ENCODE measurements around the gene LEP. TPM values are rescaled to one million over a fixed set of nuclear protein-coding genes. Genes with fewer than 3 reads are reported as not detected.
"Not testable (repeated sequence)": the region's sequence is repeated elsewhere in the genome, so short reads cannot be mapped to it uniquely, and the experiment has no call there.

Gene LEP
- total RNA-seq, 4 donors from 2014 or later: 0.54 to 10.2 (median 4.2) TPM

DNA sequence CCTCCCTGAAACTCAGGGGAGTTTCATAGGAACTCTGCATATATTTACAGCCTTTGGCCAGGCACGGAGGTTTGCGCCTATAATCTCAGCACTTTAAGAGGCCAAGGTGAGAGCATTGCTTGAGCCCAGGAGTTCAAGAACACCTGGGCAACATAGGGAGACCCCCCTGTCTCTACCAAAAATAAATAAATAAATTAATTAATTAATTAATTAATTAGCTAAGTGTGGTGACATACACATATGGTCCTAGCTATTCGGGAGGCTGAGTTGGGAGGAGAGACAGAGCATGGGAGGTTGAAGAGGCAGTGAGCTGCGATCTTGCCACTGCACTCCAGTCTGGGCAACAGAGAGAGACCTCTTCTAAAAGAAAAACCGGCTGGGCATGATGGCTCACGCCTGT, 9.4 kb upstream of the LEP start:
- DNase-seq (ENCODE audit: low spot score in 2 of 2): no peak
- TF ChIP-seq POLR2A (IDR thresholded peaks at IDR 0.05): no peak
- TF ChIP-seq, protein P1, sequence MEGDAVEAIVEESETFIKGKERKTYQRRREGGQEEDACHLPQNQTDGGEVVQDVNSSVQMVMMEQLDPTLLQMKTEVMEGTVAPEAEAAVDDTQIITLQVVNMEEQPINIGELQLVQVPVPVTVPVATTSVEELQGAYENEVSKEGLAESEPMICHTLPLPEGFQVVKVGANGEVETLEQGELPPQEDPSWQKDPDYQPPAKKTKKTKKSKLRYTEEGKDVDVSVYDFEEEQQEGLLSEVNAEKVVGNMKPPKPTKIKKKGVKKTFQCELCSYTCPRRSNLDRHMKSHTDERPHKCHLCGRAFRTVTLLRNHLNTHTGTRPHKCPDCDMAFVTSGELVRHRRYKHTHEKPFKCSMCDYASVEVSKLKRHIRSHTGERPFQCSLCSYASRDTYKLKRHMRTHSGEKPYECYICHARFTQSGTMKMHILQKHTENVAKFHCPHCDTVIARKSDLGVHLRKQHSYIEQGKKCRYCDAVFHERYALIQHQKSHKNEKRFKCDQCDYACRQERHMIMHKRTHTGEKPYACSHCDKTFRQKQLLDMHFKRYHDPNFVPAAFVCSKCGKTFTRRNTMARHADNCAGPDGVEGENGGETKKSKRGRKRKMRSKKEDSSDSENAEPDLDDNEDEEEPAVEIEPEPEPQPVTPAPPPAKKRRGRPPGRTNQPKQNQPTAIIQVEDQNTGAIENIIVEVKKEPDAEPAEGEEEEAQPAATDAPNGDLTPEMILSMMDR (IDR thresholded peaks at IDR 0.05): no peak
- intact Hi-C loops (cut with DNase I; ENCODE audit: low total_unique reads): no loop called here
- WGBS, 2 donors: 86% methylated on average over 6 of the region's 6 CpGs
- no peak overlapping the region for H3K4me3 ChIP-seq (ENCODE audit: low read depth, poor library complexity, severe bottlenecking)

DNA sequence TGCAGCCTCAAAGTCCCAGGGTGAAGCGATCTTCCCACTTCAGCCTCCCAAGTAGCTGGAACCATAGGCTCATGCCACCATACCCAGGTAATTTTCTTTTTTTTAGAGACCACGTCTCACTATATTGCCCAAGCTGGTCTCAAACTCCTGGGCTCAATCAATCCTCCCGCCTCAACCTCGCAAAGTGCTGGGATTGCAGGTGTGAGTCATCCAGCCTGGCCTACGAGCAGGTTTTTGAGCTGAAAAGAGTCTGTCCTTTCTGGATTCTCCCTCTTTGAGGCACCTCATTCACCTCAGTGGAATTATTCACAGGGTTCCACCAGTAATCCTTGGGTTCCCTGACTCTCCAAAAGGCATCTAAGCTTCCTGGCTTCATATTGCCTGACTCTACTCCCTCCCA, 7.6 kb upstream of the LEP start:
- no peak for DNase-seq (ENCODE audit: low spot score in 2 of 2)
- TF ChIP-seq POLR2A (IDR thresholded peaks at IDR 0.05): no peak
- TF ChIP-seq, protein P1 (IDR thresholded peaks at IDR 0.05): no peak
- no peak overlapping the region for H3K4me3 ChIP-seq (ENCODE audit: low read depth, poor library complexity, severe bottlenecking)
- 72 to 73% methylated on average over 5 of the region's 5 CpGs for whole genome bisulfite sequencing, 2 donors
- intact Hi-C loops (cut with DNase I; ENCODE audit: low total_unique reads): no loop called here

DNA sequence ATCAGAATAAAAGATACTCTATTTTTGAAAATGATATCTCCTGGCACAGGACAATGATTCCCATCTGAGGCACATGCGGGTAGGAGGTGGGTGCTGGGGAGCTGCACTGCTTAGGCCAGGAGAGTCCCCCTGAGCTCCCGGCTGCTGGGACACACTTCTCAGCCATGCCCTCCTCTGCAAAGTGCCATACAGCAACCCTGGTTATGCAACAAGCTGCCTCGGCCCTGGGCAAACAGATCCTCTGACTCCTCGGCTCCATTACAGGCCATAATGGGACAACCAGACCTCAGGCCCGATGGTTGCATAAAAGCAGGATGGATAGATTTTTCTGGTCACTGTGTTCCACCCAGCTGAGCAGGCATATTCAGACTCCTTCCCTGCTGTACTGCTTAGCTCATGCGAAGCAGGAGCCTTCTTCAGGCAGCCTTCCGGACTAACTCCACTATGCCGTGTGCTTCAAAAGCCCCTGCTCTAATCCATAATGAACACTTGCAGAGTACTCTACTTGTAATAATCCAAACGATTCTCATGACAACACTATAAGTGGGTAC, 6.5 kb upstream of the LEP start:
- H3K4me3 ChIP-seq (ENCODE audit: low read depth, poor library complexity, severe bottlenecking): no peak overlapping the region
- WGBS, 2 donors: 87 to 91% methylated on average over 9 of the region's 9 CpGs
- TF ChIP-seq POLR2A (IDR thresholded peaks at IDR 0.05): no peak
- TF ChIP-seq, protein P1 (IDR thresholded peaks at IDR 0.05): no peak
- intact Hi-C loops (cut with DNase I; ENCODE audit: low total_unique reads): no loop called here
- no peak for DNase-seq (ENCODE audit: low spot score in 2 of 2)

DNA sequence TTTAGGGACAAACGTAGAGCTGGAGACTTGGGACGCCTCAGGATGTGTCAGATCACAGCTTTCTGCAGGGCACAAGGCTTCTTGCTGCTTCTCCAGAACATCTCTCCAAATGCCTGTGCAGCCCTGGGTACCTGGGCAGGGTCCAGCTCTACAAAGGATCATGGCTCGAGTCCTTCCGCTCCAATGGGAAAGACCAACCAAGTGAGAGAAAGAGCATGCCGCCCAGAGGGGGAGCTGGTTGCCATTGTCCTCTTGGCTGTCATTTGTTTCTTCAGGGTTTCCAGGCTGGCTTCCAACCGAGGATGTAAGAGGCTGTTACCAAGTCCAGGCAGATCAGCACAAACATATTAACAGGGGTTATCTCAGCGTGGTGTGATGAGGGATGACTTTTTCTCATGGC, 5.6 kb upstream of the LEP start:
- 61 to 64% methylated on average over 7 of the region's 7 CpGs for WGBS, 2 donors
- DNase-seq (ENCODE audit: low spot score in 2 of 2): no peak
- TF ChIP-seq POLR2A (IDR thresholded peaks at IDR 0.05): no peak
- TF ChIP-seq, protein P1 (IDR thresholded peaks at IDR 0.05): no peak
- intact Hi-C loops (cut with DNase I; ENCODE audit: low total_unique reads): no loop called here
- no peak overlapping the region for H3K4me3 ChIP-seq (ENCODE audit: low read depth, poor library complexity, severe bottlenecking)

DNA sequence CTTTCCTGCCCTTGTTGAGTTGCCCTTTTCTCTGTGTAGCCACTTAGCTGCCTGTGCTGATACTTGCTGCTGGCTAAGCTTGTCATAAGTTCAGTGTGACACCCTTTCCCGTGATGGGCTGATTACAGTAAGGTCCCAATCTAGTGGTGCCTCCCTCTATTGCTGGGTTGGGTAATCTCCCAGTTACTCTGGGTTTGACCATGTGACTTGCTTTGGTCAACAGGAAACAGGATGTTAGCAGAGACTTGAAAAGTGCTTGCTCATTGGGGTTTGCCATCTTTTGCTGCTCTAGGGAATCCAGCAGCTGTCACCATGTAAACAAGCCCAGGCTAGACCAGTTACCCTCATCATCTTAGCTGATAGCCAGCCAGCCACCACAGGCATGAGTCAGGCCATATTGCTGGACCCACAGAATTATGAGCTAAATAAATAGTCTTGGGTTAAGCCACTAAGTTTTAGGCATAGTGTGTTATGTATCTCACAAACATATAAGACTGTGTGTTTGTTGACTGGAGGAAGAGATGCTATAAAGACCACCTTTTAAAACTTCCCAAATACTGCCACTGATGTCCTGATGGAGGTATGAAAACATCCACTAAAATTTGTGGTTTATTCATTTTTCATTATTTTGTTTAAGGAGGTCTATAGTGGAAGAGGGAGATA, 4.0 kb upstream of the LEP start:
- WGBS, 2 donors: 52 to 70% methylated on average over 1 of the region's 1 CpG
- DNase-seq (ENCODE audit: low spot score in 2 of 2): no peak
- TF ChIP-seq POLR2A (IDR thresholded peaks at IDR 0.05): no peak
- TF ChIP-seq, protein P1 (IDR thresholded peaks at IDR 0.05): no peak
- H3K4me3 ChIP-seq (ENCODE audit: low read depth, poor library complexity, severe bottlenecking): no peak overlapping the region
- intact Hi-C loops (cut with DNase I; ENCODE audit: low total_unique reads): no loop called here

DNA sequence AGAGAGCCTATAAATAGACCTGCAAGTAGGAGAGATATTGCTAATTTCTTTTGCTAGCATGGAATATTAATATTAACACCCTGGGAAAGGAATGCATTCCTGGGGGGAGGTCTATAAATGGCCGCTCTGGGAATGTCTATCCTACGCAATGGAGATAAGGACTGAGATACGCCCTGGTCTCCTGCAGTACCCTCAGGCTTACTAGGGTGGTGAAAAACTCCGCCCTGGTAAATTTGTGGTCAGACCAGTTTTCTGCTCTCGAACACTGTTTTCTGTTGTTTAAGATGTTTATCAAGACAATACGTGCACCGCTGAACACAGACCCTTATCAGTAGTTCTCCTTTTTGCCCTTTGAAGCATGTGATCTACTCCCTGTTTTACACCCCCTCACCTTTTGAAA, 1.9 kb upstream of the LEP start:
- intact Hi-C loops (cut with DNase I; ENCODE audit: low total_unique reads); DNase-seq (ENCODE audit: low spot score in 2 of 2); H3K4me3 ChIP-seq (ENCODE audit: low read depth, poor library complexity, severe bottlenecking): not testable (repeated sequence)
- WGBS, 2 donors: 51 to 63% methylated on average over 7 of the region's 7 CpGs
